SK-N-SH (cell line): Measurements from ENCODE around the gene CEL. TPM values are rescaled to one million over a fixed set of nuclear protein-coding genes. Genes with fewer than 3 reads are reported as not detected.

Experiments used
- CTCF ChIA-PET: fragments of 300-600, 350-600 bp; formaldehyde crosslinking; extraction: SDS; loops from one replicate; lab custom pipeline; 2021; lab: Yijun Ruan, JAX
- POLR2A ChIA-PET: fragments of 350-600 bp; sonication (Branson Sonifier 250); formaldehyde crosslinking; extraction: SDS; loops from one replicate; lab custom pipeline; 2020; ENCODE audit warnings: antibody characterized with exemption, inconsistent platforms; lab: Yijun Ruan, JAX
- DNase-seq: peaks from one replicate; pipeline ENCODE4 v3.0.0; 2012
- H2AFZ ChIP-seq: fragments of 200-600 bp; sonication (generic); 2 replicates; pipeline ENCODE4 v1.8.1; 2016; ENCODE audit warnings: antibody characterized with exemption, mild to moderate bottlenecking, low read depth
- H3F3A ChIP-seq: fragments of 200-600 bp; sonication (generic); replicated peaks from 2 replicates; pipeline ENCODE3; 2016; ENCODE audit warnings: antibody characterized with exemption, mild to moderate bottlenecking; ENCODE audit not compliant: insufficient read depth
- H3K27ac ChIP-seq, 2 experiments: fragments of 200-500 bp in 1 of 2; fragments of 200-600 bp in 1 of 2; sonication (Bioruptor generic) in 1 of 2; sonication (generic), shearing (Covaris generic) in 1 of 2; 2 replicates each; pipeline versions ENCODE4 v1.5.1 to v1.6.1; 2014 to 2016; ENCODE audit warnings: low read depth in 2 of 2, inconsistent platforms in 1 of 2, low read length in 1 of 2, mild to moderate bottlenecking in 1 of 2, mixed read lengths in 1 of 2
- H3K27me3 ChIP-seq: fragments of 200-600 bp; sonication (generic), shearing (Covaris generic); 2 replicates; pipeline ENCODE4 v1.6.1; 2016; ENCODE audit warnings: mixed run types; ENCODE audit not compliant: insufficient read depth
- H3K36me3 ChIP-seq, 2 experiments: fragments of 200-500 bp in 1 of 2; fragments of 200-600 bp in 1 of 2; sonication (Bioruptor generic) in 1 of 2; sonication (generic) in 1 of 2; replicated peaks in 1 of 2; 2 replicates each; pipeline versions ENCODE3 to v1.5.1; 2014 to 2016; ENCODE audit warnings: low read length in 1 of 2, mild to moderate bottlenecking in 1 of 2; ENCODE audit not compliant: insufficient read depth in 2 of 2, control insufficient read depth in 1 of 2
- H3K4me1 ChIP-seq, 2 experiments: fragments of 200-500 bp in 1 of 2; fragments of 200-600 bp in 1 of 2; sonication (Bioruptor generic) in 1 of 2; sonication (generic), shearing (Covaris generic) in 1 of 2; 2 replicates each; pipeline versions ENCODE4 v1.5.1 to v1.6.1; 2014 to 2016; ENCODE audit warnings: low read depth in 1 of 2, low read length in 1 of 2, mixed run types in 1 of 2; ENCODE audit not compliant: insufficient read depth in 2 of 2, control insufficient read depth in 1 of 2
- H3K4me2 ChIP-seq: fragments of 200-600 bp; sonication (generic), shearing (Covaris generic); 2 replicates; pipeline ENCODE4 v1.6.1; 2017; ENCODE audit warnings: mixed run types
- H3K4me3 ChIP-seq, 2 experiments: fragments of 200-500 bp in 1 of 2; fragments of 200-600 bp in 1 of 2; sonication (Bioruptor generic) in 1 of 2; sonication (generic), shearing (Covaris generic) in 1 of 2; 2 replicates each; pipeline versions ENCODE4 v1.5.1 to v1.8.1; 2014 to 2016; ENCODE audit warnings: low read depth in 2 of 2, inconsistent platforms in 1 of 2, low read length in 1 of 2, mild to moderate bottlenecking in 1 of 2, mixed read lengths in 1 of 2, moderate library complexity in 1 of 2
- H3K79me2 ChIP-seq: fragments of 200-600 bp; sonication (generic); 2 replicates; pipeline ENCODE4 v1.8.1; 2017; ENCODE audit warnings: mild to moderate bottlenecking; ENCODE audit not compliant: insufficient read depth
- H3K9ac ChIP-seq: fragments of 200-600 bp; sonication (generic); 2 replicates; pipeline ENCODE4 v1.6.1; 2017; ENCODE audit warnings: mixed run types
- H3K9me2 ChIP-seq: fragments of 200-600 bp; sonication (generic); 2 replicates; pipeline ENCODE4 v1.6.1; 2017; ENCODE audit warnings: mixed run types
- H3K9me3 ChIP-seq: fragments of 200-600 bp; sonication (generic); 2 replicates; pipeline ENCODE4 v1.6.1; 2017; ENCODE audit warnings: mixed run types, mild to moderate bottlenecking, moderate library complexity
- H4K20me1 ChIP-seq: fragments of 200-600 bp; sonication (generic); 2 replicates; pipeline ENCODE4 v1.6.1; 2017; ENCODE audit warnings: mild to moderate bottlenecking, mixed run types; ENCODE audit not compliant: insufficient read depth
- MXI1 ChIP-seq: IDR thresholded peaks from 2 replicates; pipeline ENCODE4 v1.6.1; 2012; ENCODE audit warnings: mild to moderate bottlenecking, low read depth, low read length, improper control_type of control experiment
- RAD21 ChIP-seq: IDR thresholded peaks from 2 replicates; pipeline ENCODE4 v1.6.1; 2012; ENCODE audit warnings: mild to moderate bottlenecking, low read length
- WGBS: methylation state at CpG from one replicate; pipeline ENCODE4 v1.1.6; 2017; ENCODE audit warnings: low lambda C conversion rate; 5-methylcytosine and 5-hydroxymethylcytosine counted together
- polyA plus RNA-seq, 3 experiments: library from polyadenylated mRNA; depleted of rRNA; stranded (reverse); fragments of >200 nt; gene quantifications; 2 replicates each; pipeline ENCODE4 v1.2.3, GENCODE V29; 2012
- TF ChIP-seq, protein P1 (sequence below): IDR thresholded peaks from 2 replicates; pipeline ENCODE4 v1.6.1; 2012; ENCODE audit warnings: mild to moderate bottlenecking, low read depth, low read length, moderate library complexity
- TF ChIP-seq, protein P2 (sequence below): fragments of 150-350 bp; IDR thresholded peaks from 2 replicates; pipeline ENCODE4 v1.6.1; 2016; ENCODE audit warnings: mild to moderate bottlenecking, low read depth, low read length
- TF ChIP-seq, protein P3 (sequence below): fragments of 200-600 bp; sonication (generic); IDR thresholded peaks from 2 replicates; pipeline ENCODE4 v1.6.1; 2017; ENCODE audit warnings: antibody characterized with exemption, mild to moderate bottlenecking, moderate library complexity

Gene CEL
- polyA plus RNA-seq, 1 of the 3 experiments (the other 2 are of a cell fraction): 0.87 TPM

DNA sequence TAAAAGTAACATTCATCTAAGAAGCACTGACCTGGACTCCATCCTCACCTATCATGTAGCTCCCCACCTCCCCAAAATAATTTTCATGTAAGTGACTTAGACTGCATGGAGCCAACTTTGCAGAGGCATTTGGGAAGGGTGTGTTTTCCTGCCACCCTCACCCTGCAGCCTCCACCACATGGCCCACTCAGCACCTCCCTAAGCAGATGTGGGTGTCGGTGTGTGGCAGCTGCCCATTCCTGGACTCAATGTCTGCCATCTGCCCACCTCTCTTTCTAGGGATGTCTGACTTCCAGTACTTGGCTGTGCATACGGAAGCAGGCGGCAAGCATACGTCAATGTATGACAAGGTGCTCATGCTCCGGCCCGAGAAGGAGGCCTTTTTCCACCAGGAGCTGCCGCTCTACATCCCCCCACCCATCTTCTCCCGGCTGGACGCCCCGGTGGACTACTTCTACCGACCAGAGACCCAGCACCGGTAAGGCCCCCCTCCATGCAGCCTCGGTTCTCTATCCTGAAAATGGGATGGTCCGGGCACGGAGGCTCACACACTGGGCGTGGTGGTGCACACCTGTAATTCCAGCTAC is 18.2 kb upstream of the CEL start:
- DNase-seq: no peak
- Histone ChIP-seq H3K9me3 (no peaks in the 10 kb centered on the region), H3F3A (peaks cover 2% of the 10 kb centered on the region), H2AFZ (no peak overlapping the region), H3K4me3 (no peak overlapping the region), H3K27ac (no peak overlapping the region), H3K9ac (no peak overlapping the region), H4K20me1 (peaks cover 31% of the 10 kb centered on the region), H3K79me2 (peaks cover 36% of the 10 kb centered on the region), H3K9me2 (no peaks in the 10 kb centered on the region), H3K27me3 (no peaks in the 10 kb centered on the region), H3K4me1 (no peaks in the 10 kb centered on the region), H3K36me3 (peaks cover 26 to 49% of the 10 kb centered on the region in 2 experiments), H3K4me2 (no peak overlapping the region)
- TF ChIP-seq, protein P1, sequence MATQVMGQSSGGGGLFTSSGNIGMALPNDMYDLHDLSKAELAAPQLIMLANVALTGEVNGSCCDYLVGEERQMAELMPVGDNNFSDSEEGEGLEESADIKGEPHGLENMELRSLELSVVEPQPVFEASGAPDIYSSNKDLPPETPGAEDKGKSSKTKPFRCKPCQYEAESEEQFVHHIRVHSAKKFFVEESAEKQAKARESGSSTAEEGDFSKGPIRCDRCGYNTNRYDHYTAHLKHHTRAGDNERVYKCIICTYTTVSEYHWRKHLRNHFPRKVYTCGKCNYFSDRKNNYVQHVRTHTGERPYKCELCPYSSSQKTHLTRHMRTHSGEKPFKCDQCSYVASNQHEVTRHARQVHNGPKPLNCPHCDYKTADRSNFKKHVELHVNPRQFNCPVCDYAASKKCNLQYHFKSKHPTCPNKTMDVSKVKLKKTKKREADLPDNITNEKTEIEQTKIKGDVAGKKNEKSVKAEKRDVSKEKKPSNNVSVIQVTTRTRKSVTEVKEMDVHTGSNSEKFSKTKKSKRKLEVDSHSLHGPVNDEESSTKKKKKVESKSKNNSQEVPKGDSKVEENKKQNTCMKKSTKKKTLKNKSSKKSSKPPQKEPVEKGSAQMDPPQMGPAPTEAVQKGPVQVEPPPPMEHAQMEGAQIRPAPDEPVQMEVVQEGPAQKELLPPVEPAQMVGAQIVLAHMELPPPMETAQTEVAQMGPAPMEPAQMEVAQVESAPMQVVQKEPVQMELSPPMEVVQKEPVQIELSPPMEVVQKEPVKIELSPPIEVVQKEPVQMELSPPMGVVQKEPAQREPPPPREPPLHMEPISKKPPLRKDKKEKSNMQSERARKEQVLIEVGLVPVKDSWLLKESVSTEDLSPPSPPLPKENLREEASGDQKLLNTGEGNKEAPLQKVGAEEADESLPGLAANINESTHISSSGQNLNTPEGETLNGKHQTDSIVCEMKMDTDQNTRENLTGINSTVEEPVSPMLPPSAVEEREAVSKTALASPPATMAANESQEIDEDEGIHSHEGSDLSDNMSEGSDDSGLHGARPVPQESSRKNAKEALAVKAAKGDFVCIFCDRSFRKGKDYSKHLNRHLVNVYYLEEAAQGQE: no peak
- TF ChIP-seq MXI1: no peak
- TF ChIP-seq RAD21: no peak
- TF ChIP-seq, protein P2, sequence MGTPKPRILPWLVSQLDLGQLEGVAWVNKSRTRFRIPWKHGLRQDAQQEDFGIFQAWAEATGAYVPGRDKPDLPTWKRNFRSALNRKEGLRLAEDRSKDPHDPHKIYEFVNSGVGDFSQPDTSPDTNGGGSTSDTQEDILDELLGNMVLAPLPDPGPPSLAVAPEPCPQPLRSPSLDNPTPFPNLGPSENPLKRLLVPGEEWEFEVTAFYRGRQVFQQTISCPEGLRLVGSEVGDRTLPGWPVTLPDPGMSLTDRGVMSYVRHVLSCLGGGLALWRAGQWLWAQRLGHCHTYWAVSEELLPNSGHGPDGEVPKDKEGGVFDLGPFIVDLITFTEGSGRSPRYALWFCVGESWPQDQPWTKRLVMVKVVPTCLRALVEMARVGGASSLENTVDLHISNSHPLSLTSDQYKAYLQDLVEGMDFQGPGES: no peak
- ChIA-PET CTCF (interaction anchor here (1.6 to 9.7 kb wide), 3 partner anchors 12 to 120 kb away, joined by 3 to 109 read pairs (median 26); partner anchors contain the start of genes GBGT1 and GTF3C5), POLR2A (no interaction called here)
- WGBS: 94% methylated on average over 16 of the region's 16 CpGs

DNA sequence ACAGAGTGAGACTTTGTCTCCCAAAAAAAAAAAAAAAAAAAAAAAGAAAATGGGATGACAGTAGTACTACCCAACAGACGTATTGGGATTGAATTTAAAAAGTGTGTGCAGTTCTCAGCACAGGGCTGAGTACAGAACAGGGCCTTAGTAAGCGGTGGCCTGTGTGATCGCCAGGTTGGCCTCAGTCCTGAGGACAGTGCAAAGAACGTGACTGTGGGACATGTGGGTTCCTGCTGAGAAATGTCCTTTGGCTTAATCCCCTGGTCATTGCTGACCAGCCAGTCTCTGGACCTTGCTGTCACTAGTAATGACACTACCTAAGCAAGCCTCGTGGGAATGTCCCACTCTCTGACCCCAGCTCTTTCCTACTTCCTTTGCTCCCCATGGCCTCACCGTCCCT is 17.7 kb upstream of the CEL start:
- POLR2A ChIA-PET: no interaction called here
- H3K4me3 ChIP-seq: no peak overlapping the region
- no peak overlapping the region for H3K9ac ChIP-seq
- TF ChIP-seq, protein P3, sequence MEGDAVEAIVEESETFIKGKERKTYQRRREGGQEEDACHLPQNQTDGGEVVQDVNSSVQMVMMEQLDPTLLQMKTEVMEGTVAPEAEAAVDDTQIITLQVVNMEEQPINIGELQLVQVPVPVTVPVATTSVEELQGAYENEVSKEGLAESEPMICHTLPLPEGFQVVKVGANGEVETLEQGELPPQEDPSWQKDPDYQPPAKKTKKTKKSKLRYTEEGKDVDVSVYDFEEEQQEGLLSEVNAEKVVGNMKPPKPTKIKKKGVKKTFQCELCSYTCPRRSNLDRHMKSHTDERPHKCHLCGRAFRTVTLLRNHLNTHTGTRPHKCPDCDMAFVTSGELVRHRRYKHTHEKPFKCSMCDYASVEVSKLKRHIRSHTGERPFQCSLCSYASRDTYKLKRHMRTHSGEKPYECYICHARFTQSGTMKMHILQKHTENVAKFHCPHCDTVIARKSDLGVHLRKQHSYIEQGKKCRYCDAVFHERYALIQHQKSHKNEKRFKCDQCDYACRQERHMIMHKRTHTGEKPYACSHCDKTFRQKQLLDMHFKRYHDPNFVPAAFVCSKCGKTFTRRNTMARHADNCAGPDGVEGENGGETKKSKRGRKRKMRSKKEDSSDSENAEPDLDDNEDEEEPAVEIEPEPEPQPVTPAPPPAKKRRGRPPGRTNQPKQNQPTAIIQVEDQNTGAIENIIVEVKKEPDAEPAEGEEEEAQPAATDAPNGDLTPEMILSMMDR: no peak
- no peak for TF ChIP-seq MXI1
- H3K4me1 ChIP-seq: no peaks in the 10 kb centered on the region
- peaks cover 1% of the 10 kb centered on the region for H3F3A ChIP-seq
- H2AFZ ChIP-seq: no peak overlapping the region
- H3K27ac ChIP-seq: no peak overlapping the region
- H3K79me2 ChIP-seq: peaks cover 30% of the 10 kb centered on the region
- peaks cover 26 to 54% of the 10 kb centered on the region in 2 experiments for H3K36me3 ChIP-seq
- H3K4me2 ChIP-seq: no peak overlapping the region
- WGBS: 94% methylated on average over 6 of the region's 6 CpGs
- peaks cover 26% of the 10 kb centered on the region for H4K20me1 ChIP-seq
- no peaks in the 10 kb centered on the region for H3K9me3 ChIP-seq
- H3K27me3 ChIP-seq: no peaks in the 10 kb centered on the region
- no peak for DNase-seq
- no peaks in the 10 kb centered on the region for H3K9me2 ChIP-seq
- CTCF ChIA-PET: interaction anchor here (0.9 to 9.7 kb wide), 2 partner anchors 22 to 102 kb away, joined by 4 to 109 read pairs; no protein-coding TSS in a partner anchor
